Endothelial cell of hepatic sinusoid (primary cell): ENCODE results near the gene CDH13.

Source experiments
- in situ Hi-C: cut with HindIII; loops from 2 replicates; pipeline ENCODE4 v1.10.0; 2017; ENCODE audit warnings: low sequenced_read_pairs

CDH13 gene

GRCh38 chr16:83075956-83076355 is 449.2 kb downstream of the CDH13 start:
- in situ Hi-C loops = loop anchor here (5.0 kb wide), 1 partner anchor 51 kb away; no protein-coding TSS in a partner anchor

DNA sequence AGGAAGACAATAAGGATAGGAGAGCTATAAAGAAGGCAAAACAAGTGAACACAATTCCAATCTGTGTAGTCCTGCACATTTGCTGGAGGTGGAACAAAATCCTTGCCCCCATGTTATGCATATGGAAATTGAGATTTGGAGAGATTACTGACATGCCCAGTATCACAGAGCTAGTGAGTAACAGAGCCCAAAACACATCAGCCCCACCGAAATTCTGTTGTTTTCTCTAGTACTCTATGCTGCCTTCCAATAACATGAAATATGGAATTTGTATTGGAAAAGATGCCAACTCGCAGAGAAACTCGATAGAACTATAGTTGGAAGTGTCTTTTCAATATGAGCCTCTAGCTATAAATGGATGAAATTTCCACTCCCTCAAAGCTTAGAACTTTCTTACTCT is 456.6 kb downstream of the CDH13 start:
- in situ Hi-C loops = no loop called here

- in situ Hi-C loops = no loop called here
Observed at GRCh38 chr16:83085660-83086059, 458.9 kb downstream of the CDH13 start.

DNA sequence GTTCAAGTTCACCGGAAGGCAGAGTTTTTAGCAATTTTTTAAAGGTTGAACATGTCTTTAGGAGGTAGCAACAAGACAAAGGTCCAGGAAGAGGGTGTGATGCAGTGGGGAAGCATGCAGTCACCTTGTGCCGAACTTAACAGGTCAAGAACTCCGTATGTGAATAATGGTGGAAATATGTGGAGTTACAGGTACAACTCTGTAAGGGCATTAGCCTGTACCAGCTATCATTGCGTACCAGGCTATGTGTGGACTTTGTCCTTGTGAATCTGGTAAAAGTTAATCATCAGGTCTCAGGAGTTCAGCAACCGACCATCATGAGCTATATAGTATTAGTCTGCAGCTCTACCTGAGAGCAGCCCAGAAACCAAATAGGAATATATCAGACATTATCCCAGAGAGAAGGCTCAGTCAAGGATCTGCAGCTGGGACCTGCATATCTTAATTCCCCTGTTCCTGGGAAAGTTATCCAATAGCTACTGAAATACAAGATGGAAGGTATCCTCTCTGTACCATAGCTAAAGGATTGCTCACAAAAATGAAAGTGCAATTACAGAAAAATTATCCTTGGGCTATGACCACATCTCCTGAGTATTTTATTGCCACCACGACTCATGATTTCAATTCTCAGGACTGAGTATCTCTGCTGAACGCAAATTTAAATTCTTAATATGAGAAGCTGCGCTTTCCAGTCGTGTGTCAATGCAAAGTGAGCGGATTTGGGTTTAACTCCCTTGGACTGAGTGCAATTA is 469.3 kb downstream of the CDH13 start:
- in situ Hi-C loops = no loop called here

DNA sequence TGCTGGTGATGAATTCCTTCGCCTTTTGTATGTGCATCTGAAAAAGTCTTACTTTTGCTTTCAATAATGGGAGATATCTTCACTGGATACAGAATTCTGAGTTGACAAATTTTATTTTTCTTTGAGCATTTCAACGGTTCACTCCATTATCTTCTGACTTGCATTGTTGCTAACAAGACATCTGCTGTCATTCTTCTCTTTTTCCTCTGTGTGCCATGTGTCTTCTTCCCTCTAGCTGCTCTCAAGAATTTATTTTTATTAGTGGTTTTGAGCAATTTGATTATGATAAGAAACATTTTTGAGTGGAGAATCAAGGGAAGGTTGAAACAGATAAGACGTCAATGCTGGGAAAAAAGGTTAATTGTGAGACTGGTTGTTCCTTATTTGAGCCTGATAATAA is 471.8 kb downstream of the CDH13 start:
- in situ Hi-C loops = no loop called here

GRCh38 chr16:83100679-83101078 is 473.9 kb downstream of the CDH13 start:
- in situ Hi-C loops = no loop called here

DNA sequence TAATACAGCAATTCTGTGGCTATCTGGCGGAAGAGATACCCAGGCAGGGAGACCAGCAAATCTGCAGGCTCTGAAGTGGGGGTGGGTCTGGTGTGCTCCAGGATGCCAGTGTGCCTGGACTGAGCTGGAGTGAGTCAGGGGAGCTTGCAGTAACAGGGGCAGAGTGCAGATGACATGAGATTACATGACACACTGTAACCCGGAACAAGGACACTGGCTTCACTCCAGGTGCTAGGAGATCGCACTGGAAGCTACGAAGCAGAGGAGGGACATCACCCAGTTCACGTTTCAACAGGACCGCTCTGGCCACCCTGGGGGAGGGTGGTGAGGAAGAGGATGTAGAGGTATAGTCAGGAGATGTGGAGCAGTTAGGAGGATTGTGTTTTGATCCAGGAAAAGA is 475.6 kb downstream of the CDH13 start:
- in situ Hi-C loops = no loop called here

DNA sequence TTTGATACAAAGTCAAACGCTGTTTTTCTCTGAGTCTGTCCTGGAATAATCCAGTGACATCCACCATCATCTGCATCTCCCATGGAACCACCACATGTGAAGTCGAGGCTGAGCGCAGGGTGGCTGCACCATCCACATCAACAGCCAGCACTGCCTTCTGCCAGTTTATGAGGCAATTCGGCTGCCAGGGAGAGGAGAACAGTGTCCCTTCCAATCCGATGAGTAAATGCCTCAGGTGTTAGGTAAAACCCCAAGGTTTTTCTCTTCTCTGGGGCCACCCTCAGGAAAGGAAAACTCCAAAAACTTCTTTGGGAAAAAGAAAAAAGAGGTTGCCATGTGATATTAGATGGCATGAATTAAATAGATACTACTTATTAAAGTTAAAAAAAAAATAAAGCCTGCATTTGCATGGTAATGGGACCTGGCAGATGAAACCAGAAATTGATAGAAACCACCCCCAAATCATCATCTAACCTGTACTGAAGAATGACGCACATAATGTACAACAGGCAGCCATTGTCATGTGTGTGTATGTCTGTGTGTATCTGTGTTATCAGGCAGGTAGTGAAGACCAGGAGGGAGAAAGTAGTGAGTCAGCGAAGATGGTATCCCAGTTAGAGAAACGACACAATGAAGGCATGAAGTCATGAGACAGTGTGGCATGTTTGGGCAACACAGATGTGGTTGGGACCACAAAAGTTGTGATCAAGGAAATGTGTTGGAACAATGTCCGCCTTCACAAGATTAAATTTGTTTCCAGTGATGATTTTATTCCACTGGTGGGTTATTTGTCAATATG is 478.7 kb downstream of the CDH13 start:
- in situ Hi-C loops = no loop called here

DNA sequence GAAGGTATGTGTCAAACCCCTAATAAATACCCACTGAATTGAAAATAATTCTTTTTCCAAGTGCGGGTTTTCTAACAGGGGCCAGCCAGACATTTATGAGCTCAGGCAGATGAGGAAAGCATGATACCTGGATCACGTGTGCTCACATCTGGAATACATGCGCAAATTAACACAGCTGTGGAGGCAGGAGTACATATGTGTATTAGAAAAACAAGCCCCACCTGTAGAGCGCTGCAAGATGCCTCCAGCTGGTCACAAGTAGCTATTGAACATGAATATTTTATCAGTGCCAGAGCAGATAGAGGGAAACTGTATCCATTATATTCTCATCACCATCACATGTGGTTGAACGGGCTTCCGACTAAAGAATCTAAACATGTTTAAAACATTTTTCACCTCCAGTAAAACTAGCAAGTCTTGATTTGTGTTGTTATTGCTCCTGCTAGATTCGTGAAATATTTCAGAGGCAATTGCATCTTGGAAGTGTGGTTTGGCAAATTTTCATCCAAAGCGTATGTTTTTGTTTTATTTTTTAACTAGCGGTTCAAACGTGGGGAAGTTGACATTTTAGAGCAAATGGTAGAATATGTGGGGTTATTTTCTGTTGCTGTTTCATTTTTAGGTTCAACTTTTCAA is 482.8 kb downstream of the CDH13 start:
- in situ Hi-C loops = no loop called here

DNA sequence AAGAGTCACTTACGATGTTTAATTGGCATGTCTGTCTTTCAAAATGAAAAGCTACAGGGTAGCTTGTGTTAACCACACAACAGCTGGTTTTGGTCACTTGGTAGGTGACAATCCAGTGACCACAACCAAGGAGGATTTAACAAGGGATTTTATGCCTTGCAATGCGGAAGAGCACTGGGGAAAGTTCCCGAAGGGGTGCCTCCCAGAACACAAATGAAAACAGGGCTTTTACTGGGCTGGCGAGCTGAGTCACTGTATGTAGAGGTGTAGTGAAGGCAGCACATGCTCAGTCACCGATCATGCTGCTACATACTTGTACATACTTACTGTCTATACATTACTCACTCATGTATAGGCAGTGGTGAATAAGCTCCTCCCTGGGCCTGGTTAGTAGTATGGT is 483.5 kb downstream of the CDH13 start:
- in situ Hi-C loops = no loop called here

GRCh38 chr16:83113317-83113716 is 486.5 kb downstream of the CDH13 start:
- in situ Hi-C loops = no loop called here

DNA sequence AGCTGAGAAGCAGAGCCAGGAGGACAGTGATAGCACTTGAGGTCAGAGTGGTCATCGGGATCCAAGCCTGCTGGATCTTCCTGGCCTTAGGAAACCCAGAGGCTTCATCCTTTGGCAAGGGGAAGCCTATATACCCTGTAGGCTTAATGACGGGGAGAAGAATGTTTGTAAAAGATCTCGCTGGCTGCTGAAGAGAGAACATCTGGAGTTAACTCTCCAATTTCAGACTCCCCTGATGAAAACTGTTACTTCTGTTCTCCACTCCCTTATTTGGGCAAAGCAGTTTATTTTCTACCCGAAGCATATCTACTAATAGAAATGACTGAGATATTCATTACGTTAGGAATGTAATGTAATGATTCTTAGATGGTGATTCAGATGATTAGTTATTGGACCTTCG is 487.0 kb downstream of the CDH13 start:
- in situ Hi-C loops = no loop called here

DNA sequence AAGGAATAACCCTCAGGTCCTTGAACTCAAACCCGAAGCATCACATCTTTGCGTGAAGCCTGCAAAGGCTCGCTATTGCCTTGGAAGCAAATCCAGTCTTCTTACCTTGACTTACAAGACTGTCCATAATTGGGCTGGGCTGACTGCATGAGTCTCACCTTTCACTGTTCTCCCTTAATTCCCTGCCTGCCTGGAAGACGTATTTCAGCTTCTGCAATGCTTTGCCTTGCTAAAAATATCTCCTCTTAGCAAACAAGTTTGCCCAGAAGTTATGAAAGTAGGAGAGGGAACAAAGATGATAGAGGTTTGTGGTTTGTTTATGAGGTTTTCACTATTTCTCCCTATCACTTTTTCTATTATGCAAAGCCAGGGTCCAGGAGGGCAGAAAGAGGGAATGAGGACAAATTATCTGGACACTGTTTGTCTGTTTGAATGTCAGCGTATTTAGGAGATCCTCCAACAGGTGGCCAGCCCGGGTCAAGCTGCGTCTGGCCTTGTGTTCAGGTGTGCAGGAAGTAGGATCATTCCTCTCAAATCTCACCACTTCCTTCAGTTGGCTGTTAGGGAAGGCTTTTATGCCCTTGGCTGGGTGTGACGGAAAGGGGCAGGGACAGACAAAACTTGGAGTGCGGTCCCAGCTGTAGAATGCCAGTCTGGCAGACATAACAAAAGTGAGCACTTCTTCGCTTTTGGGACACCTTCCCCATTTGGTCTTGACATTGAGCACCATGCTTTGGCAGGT is 488.9 kb downstream of the CDH13 start:
- in situ Hi-C loops = no loop called here

DNA sequence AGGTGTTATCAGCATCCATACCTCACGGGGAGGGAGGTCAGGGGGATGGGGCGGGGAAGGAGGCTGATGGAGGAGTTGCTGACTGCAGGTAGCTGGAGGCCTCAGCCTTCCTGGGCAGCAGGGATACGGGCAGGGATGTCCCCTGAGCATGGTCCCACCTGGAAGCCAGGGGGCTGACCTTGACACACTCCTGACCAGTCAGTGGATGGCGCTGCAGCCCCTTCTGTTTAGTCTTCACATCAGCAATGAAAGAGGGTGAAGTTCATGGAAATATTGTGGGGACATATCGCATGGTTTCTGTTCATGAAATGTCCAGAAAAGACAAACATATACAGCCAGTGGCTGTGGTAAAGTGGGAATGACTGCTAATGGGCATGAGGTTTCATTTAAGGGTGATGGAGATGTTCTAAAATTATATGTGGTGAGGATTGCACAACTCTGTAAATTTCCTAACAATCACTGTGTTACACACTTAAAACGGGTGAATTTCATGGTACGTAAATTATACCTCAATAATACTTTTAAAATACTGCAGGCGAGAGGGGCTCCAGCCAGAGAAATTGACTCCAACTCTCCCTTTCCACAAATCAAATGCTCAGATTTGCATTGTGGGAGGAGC is 489.6 kb downstream of the CDH13 start:
- in situ Hi-C loops = no loop called here

GRCh38 chr16:83117810-83118209 is 491.0 kb downstream of the CDH13 start:
- in situ Hi-C loops = no loop called here

GRCh38 chr16:83118365-83118764 is 491.6 kb downstream of the CDH13 start:
- in situ Hi-C loops = no loop called here

- in situ Hi-C loops = loop anchor here (5.0 kb wide), 1 partner anchor 49 kb away; no protein-coding TSS in a partner anchor
Observed at GRCh38 chr16:83125999-83126568, 499.3 kb downstream of the CDH13 start.

GRCh38 chr16:83128041-83128440 is 501.3 kb downstream of the CDH13 start:
- in situ Hi-C loops = loop anchor here (5.0 kb wide), 1 partner anchor 51 kb away; no protein-coding TSS in a partner anchor

DNA sequence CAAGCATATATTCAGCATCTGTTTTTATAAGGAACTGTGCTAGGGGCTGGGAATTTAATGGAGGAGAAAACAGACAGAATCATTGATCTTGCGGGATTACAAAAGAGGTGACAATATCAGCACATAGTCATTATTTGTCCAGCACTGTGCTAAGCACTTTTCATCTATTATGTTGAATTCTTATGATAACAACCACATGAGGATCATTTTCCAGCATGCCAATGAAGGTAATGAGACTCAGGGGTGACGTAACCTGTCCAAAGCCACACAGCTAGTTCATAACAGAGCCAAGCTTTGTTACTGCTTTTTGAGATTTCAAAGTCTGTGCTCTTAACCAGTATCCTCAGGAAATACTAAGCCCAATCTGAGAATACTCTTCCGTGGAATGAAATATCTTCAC is 503.3 kb downstream of the CDH13 start:
- in situ Hi-C loops = no loop called here

DNA sequence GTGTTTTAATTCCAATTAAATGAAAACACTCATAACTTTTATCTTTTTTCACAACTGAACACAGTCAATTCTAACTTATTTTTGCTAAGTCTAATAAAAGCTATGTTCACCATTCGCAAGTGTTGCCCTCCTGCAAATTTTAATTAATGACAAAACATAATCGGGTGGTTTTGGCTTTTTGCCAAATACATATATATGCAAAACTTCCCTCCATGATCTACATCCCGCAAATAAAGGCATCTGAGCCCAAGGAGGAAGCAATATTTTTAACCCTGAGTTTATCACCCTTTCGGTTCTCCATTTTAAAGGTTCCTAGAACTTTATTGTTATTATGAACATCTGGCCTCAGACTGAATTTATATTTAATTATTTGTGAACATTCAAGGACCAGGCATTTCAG is 507.9 kb downstream of the CDH13 start:
- in situ Hi-C loops = no loop called here
